ENCODE measurements around the gene ZNF138. TPM values are rescaled to one million over a fixed set of nuclear protein-coding genes. Genes with fewer than 3 reads are reported as not detected.

The ZNF138 gene
- total RNA-seq, 1 experiment from 2014 or later = 25.6 TPM

GRCh38 chr7:64830926-64831325, 36.7 kb downstream of the ZNF138 start:
- no peaks in the 10 kb centered on the region for H3K9me3 ChIP-seq (ENCODE audit: control insufficient read depth, low read depth, low read length)
- no peak overlapping the region for H3K18ac ChIP-seq (ENCODE audit: insufficient read length, low read depth, low read length)
- H3K79me1 ChIP-seq (ENCODE audit: insufficient read depth, low read depth, low read length, poor library complexity, severe bottlenecking) = no peaks in the 10 kb centered on the region
- no peak overlapping the region for H3K27ac ChIP-seq (ENCODE audit: insufficient read length, low read depth, low read length)
- H4K91ac ChIP-seq (ENCODE audit: insufficient read length, low read depth, low read length) = no peak overlapping the region
- H3K14ac ChIP-seq (ENCODE audit: insufficient read depth, low read length) = no peak overlapping the region
- no peak overlapping the region for H3K56ac ChIP-seq (ENCODE audit: insufficient read length, low read depth, low read length)
- DNase-seq = no peak
- H4K20me1 ChIP-seq (ENCODE audit: control insufficient read depth, insufficient read depth, insufficient read length) = no peaks in the 10 kb centered on the region
- Mint-ChIP-seq H3K4me3 (no peak overlapping the region), H3K4me1 (no peaks in the 10 kb centered on the region), H3K27me3 (ENCODE audit: low read depth) (no peaks in the 10 kb centered on the region), H3K27ac (no peak overlapping the region), H3K9me3 (peaks cover 26 to 61% of the 10 kb centered on the region in 2 experiments), H3K36me3 (ENCODE audit: insufficient read depth in 1 of 3, low read depth in 3 of 3) (peaks cover 38 to 54% (median 44%) of the 10 kb centered on the region in 3 experiments)
- H3K23ac ChIP-seq (ENCODE audit: insufficient read length, low read depth, low read length) = no peak overlapping the region
- no peak overlapping the region for H2AFZ ChIP-seq (ENCODE audit: low read length)
- no peak overlapping the region for H4K8ac ChIP-seq (replicated peaks; ENCODE audit: insufficient read length, low read depth, low read length)
- H3T11ph ChIP-seq (ENCODE audit: low read length) = no peak overlapping the region
- H3K9ac ChIP-seq (ENCODE audit: extremely low read depth, insufficient read length, low read length) = no peak overlapping the region
- no peak overlapping the region for H2BK120ac ChIP-seq (ENCODE audit: low read depth, low read length, poor library complexity, severe bottlenecking)
- H2BK20ac ChIP-seq (ENCODE audit: low read depth, low read length, poor library complexity, severe bottlenecking) = no peak overlapping the region
- no peak overlapping the region for H4K5ac ChIP-seq (ENCODE audit: insufficient read length, low read depth, low read length)
- no peaks in the 10 kb centered on the region for H3K79me2 ChIP-seq (ENCODE audit: insufficient read depth, low read length)
- H2AK5ac ChIP-seq (ENCODE audit: insufficient read length, low read length) = no peak overlapping the region
- no CpG with 5 or more reads among the region's 1 CpG for WGBS (ENCODE audit: extremely low coverage, insufficient read length, low lambda C conversion rate)
- H3K4me2 ChIP-seq (ENCODE audit: insufficient read depth, insufficient read length, low read length) = no peak overlapping the region
- no peak overlapping the region for H2BK5ac ChIP-seq (ENCODE audit: insufficient read length, low read length)
- no peaks in the 10 kb centered on the region for H3K4me1 ChIP-seq (ENCODE audit: insufficient read depth, low read length)
- no peak overlapping the region for H3K4ac ChIP-seq (ENCODE audit: low read depth, low read length)
- no peak overlapping the region for H2BK12ac ChIP-seq (ENCODE audit: insufficient read length, low read depth, low read length)
- H3K23me2 ChIP-seq (ENCODE audit: insufficient read length, low read depth, low read length, poor library complexity, severe bottlenecking) = no peaks in the 10 kb centered on the region
- no peaks in the 10 kb centered on the region for H3K27me3 ChIP-seq (ENCODE audit: insufficient read depth, low read length)
- no peak overlapping the region for H2BK15ac ChIP-seq (ENCODE audit: low read depth, low read length)
- TF ChIP-seq CTCF (conservative IDR thresholded peaks at IDR 0.05) = no peak

Measured in H9 (cell line).